ENCODE measurements around the gene ZNF256. TPM values are rescaled to one million over a fixed set of nuclear protein-coding genes. Genes with fewer than 3 reads are reported as not detected.

ZNF256 gene
- total RNA-seq (2014; rRNA removed; shearing (Covaris generic)), result 1.5 and 5.2 TPM in 2 replicates
- polyA plus RNA-seq (2016; fragmentation: Nextera tagmentation; extraction: Ambion mirVana), result 3.1 and 3.3 TPM in 2 replicates

DNA sequence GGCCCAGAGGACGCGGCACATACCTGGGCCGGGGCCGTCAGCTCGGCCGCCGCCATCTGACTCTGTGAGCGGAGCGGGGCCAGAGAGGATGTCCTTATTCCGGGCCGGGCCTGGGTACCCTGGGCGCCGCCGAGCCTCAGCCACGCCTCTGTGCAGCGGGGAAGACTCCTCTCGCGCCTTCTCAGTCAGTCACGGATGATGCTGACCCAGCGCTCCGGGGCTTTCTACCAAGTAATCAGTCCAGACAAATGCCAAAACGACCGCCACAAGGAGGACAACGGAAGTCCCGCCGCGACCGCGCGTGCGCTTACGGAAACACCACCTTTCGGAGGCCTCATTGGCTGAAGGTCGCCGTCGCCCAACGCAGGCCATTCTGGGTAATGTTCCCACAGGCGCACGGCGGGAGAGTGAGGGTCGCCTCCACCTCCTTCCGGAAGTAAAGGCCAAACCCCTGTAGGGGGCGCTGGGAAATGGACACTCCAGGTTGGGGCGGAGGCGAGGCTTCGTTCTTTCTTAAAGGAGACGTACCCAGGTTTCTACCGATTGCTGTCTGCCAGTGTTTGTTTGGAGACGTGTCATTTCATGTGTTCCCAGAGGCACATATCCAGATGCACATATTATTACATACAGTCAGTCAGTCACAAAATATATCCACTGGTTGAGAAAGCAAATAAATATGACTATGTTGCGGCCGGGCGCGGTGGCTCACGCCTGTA is at the start of gene ZNF256:
ZNF256 (minus strand) TSS at position 288 of the 716 bp plus-strand sequence; CDS start at position 56, 232 bp downstream.
- 6 to 7% methylated on average over 40 to 51 of the region's 54 CpGs for WGBS, 2 experiments (ENCODE audit: low coverage in 1 of 2, low lambda C conversion rate in 2 of 2, missing lambda C conversion rate in 2 of 2)
- TF ChIP-seq EZH2phosphoT487 (IDR thresholded peaks at IDR 0.05; ENCODE audit: insufficient read depth, low read depth), result no peak
- TF ChIP-seq EZH2 (IDR thresholded peaks at IDR 0.05; ENCODE audit: insufficient read depth, poor library complexity, severe bottlenecking), result no peak
- Histone ChIP-seq H3K79me2 (ENCODE audit: insufficient read depth) (peaks cover 50% of the 10 kb centered on the region), H3K27me3 (replicated peaks; ENCODE audit: insufficient read depth) (no peaks in the 10 kb centered on the region), H3K4me3 (peak within 1 kb of the TSS; percentile 93), H3K9ac (peak within 1 kb of the TSS; percentile 96), H3K36me3 (ENCODE audit: low read depth) (peaks cover 8% of the 10 kb centered on the region), H3K27ac (peak within 1 kb of the TSS; percentile 73), H3K4me2 (ENCODE audit: unreplicated experiment) (peak within 1 kb of the TSS; percentile 89), H3F3A (ENCODE audit: insufficient read depth) (no peaks in the 10 kb centered on the region), H4K20me1 (ENCODE audit: insufficient read depth) (no peaks in the 10 kb centered on the region), H3K9me2 (ENCODE audit: insufficient read depth) (no peaks in the 10 kb centered on the region), H2AFZ (peak within 1 kb of the TSS; percentile 98), H3K9me3 (ENCODE audit: low read depth) (no peaks in the 10 kb centered on the region), H3K4me1 (ENCODE audit: insufficient read depth) (peaks cover 8% of the 10 kb centered on the region; the same call in 1 of the 2 replicates)
- in situ Hi-C loops (cut with MboI), result no loop called here
- peak; percentile 97 for DNase-seq

DNA sequence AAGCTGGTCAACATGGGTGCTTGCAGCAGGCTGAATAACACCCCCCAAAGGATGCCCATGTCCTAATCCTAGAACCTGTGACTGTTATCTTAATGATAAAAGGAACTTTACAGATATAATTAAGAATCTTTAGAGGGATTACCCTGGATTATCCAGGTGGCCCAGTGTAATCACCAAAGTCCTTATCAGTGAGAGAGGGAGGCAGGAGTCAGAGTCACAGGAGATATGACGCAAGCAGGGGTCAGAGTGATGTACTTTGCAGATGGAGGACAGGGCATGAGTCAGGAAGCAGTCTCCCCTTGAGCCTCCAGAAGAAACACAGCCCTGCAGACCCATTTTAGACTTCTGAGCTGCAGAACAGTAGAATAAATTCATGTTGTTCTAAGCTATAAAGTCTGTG is 45.3 kb upstream of the ZNF256 start:
- Histone ChIP-seq H3K9me2 (ENCODE audit: insufficient read depth) (no peaks in the 10 kb centered on the region), H3K4me3 (no peak overlapping the region), H3K4me1 (ENCODE audit: insufficient read depth) (no peaks in the 10 kb centered on the region), H3F3A (ENCODE audit: insufficient read depth) (no peaks in the 10 kb centered on the region), H3K27me3 (replicated peaks; ENCODE audit: insufficient read depth) (no peaks in the 10 kb centered on the region), H3K9ac (no peak overlapping the region), H3K9me3 (ENCODE audit: low read depth) (peaks cover 5% of the 10 kb centered on the region), H4K20me1 (ENCODE audit: insufficient read depth) (no peaks in the 10 kb centered on the region), H3K27ac (no peak overlapping the region), H2AFZ (no peak overlapping the region), H3K4me2 (ENCODE audit: unreplicated experiment) (no peak overlapping the region), H3K36me3 (ENCODE audit: low read depth) (peaks cover 63% of the 10 kb centered on the region), H3K79me2 (ENCODE audit: insufficient read depth) (no peaks in the 10 kb centered on the region)
- TF ChIP-seq EZH2 (IDR thresholded peaks at IDR 0.05; ENCODE audit: insufficient read depth, poor library complexity, severe bottlenecking), result no peak
- TF ChIP-seq EZH2phosphoT487 (IDR thresholded peaks at IDR 0.05; ENCODE audit: insufficient read depth, low read depth), result no peak
- DNase-seq, result no peak
- WGBS, 2 experiments (ENCODE audit: low coverage in 1 of 2, low lambda C conversion rate in 2 of 2, missing lambda C conversion rate in 2 of 2), result 73 to 86% methylated on average over 1 of the region's 1 CpG
- in situ Hi-C loops (cut with MboI), result no loop called here

DNA sequence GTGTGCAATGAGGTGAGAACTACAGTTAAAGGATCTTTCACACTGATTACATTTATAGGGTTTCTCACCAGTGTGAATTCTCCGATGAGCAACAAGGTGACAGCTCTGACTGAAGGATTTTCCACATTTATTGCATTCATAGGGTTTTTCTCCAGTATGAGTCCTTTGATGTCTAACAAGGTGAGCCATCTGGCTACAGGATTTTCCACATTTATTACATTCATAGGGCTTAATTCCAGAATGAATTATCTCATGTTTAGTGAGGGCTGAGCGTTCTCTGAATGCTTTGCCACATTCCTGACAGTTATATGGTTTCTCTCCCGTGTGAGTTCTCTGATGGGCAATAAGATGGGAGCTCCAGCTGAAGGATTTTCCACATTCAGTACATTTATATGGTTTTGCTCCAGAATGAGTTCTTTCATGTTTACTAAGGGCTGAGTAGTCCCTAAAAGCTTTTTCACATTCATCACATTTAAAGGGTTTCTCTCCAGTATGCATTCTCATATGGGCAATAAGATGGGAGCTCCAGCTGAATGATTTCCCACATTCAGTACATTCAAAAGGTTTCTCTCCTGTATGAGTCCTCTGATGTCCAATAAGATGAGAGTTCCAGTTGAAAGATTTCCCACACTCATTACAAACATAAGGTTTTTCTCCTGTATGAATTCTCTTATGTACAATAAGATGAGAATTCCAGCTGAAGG is 31.2 kb upstream of the ZNF256 start:
- peaks cover 45% of the 10 kb centered on the region for H3K9me3 ChIP-seq (ENCODE audit: low read depth)
- no peak overlapping the region for H3K27ac ChIP-seq
- 81 to 85% methylated on average over 3 of the region's 3 CpGs for WGBS, 2 experiments (ENCODE audit: low coverage in 1 of 2, low lambda C conversion rate in 2 of 2, missing lambda C conversion rate in 2 of 2)
- H3K36me3 ChIP-seq (ENCODE audit: low read depth), result peaks cover 80% of the 10 kb centered on the region
- no peaks in the 10 kb centered on the region for H3K4me1 ChIP-seq (ENCODE audit: insufficient read depth)
- in situ Hi-C loops (cut with MboI), result no loop called here
- TF ChIP-seq EZH2 (IDR thresholded peaks at IDR 0.05; ENCODE audit: insufficient read depth, poor library complexity, severe bottlenecking) (no peak), EZH2phosphoT487 (IDR thresholded peaks at IDR 0.05; ENCODE audit: insufficient read depth, low read depth) (no peak)
- peaks cover 23% of the 10 kb centered on the region for H3F3A ChIP-seq (ENCODE audit: insufficient read depth)
- no peak overlapping the region for H3K4me3 ChIP-seq
- H2AFZ ChIP-seq, result no peak overlapping the region
- no peak overlapping the region for H3K9ac ChIP-seq
- H3K9me2 ChIP-seq (ENCODE audit: insufficient read depth), result no peaks in the 10 kb centered on the region
- no peak overlapping the region for H3K4me2 ChIP-seq (ENCODE audit: unreplicated experiment)
- no peaks in the 10 kb centered on the region for H4K20me1 ChIP-seq (ENCODE audit: insufficient read depth)
- H3K79me2 ChIP-seq (ENCODE audit: insufficient read depth), result no peaks in the 10 kb centered on the region
- DNase-seq, result peak; percentile 8
- H3K27me3 ChIP-seq (replicated peaks; ENCODE audit: insufficient read depth), result no peaks in the 10 kb centered on the region

DNA sequence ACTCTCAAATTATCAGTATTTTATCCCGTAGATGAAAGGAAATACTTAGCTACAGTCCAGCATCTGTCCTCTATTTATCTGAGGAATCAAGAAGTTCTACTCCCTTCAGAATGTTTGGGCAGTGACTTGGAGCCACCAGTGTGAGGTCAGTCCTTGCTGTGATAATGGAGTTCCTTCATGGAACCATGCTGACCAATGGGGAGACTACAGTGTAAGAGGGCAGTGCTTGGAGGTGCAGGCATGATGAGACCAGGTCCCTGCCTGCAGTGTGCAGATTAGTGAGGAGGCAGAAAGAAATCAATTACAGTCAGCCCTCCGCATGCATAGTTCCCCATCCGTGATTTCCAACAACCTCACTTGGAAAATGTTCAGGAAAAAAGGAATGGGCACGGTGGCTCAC is 26.9 kb upstream of the ZNF256 start, which contains the start of gene C19orf18:
C19orf18 (minus strand) TSS at position 101 of the 400 bp plus-strand sequence. CDS start 102 bp downstream, outside the sequence.
- in situ Hi-C loops (cut with MboI), result no loop called here
- H3K9me3 ChIP-seq (ENCODE audit: low read depth), result peaks cover 20% of the 10 kb centered on the region

More for the DNA sequence above, 26.9 kb upstream of the ZNF256 start, which contains the start of gene C19orf18:
- H3K9ac ChIP-seq, result no peak within 1 kb of the TSS
- no peaks in the 10 kb centered on the region for H3K27me3 ChIP-seq (replicated peaks; ENCODE audit: insufficient read depth)
- peaks cover 37% of the 10 kb centered on the region for H3K36me3 ChIP-seq (ENCODE audit: low read depth)
- no peak for DNase-seq
- no peaks in the 10 kb centered on the region for H3K4me1 ChIP-seq (ENCODE audit: insufficient read depth)
- 84% methylated on average over 4 of the region's 4 CpGs for whole genome bisulfite sequencing, 2 experiments (ENCODE audit: low coverage in 1 of 2, low lambda C conversion rate in 2 of 2, missing lambda C conversion rate in 2 of 2)
- peaks cover 14% of the 10 kb centered on the region for H3F3A ChIP-seq (ENCODE audit: insufficient read depth)
- no peaks in the 10 kb centered on the region for H4K20me1 ChIP-seq (ENCODE audit: insufficient read depth)
- H3K27ac ChIP-seq, result no peak within 1 kb of the TSS
- TF ChIP-seq EZH2 (IDR thresholded peaks at IDR 0.05; ENCODE audit: insufficient read depth, poor library complexity, severe bottlenecking), result no peak
- no peak for TF ChIP-seq EZH2phosphoT487 (IDR thresholded peaks at IDR 0.05; ENCODE audit: insufficient read depth, low read depth)
- H3K9me2 ChIP-seq (ENCODE audit: insufficient read depth), result no peaks in the 10 kb centered on the region
- H3K79me2 ChIP-seq (ENCODE audit: insufficient read depth), result no peaks in the 10 kb centered on the region
- H3K4me2 ChIP-seq (ENCODE audit: unreplicated experiment), result no peak within 1 kb of the TSS
- H3K4me3 ChIP-seq, result no peak within 1 kb of the TSS
- no peak within 1 kb of the TSS for H2AFZ ChIP-seq
